Caco-2 (cell line): Measurements from ENCODE around the gene PIGR. TPM values are rescaled to one million over a fixed set of nuclear protein-coding genes. Genes with fewer than 3 reads are reported as not detected.

Experiments
- BruUV-seq: library from RNA; stranded (reverse); fragments of 400-500 nt; replicated peaks from 2 replicates; lab custom pipeline; 2021; lab: Mats Ljungman, UMichigan
- CTCF ChIA-PET: fragments of 300-600 bp; sonication (Branson Sonifier 250); formaldehyde crosslinking; loops from one replicate; lab custom pipeline; 2022; ENCODE audit warnings: antibody characterized with exemption; lab: Charles Lee
- POLR2A ChIA-PET: fragments of 300-600 bp; sonication (Branson Sonifier 250); formaldehyde crosslinking; loops from one replicate; lab custom pipeline; 2022; ENCODE audit warnings: antibody characterized with exemption; lab: Charles Lee
- DNase-seq, 2 experiments: peaks; one replicate each; pipeline versions ENCODE4 v3.0.0 to v3.0.0-alpha.2; 2020 to 2022
- H3K27me3 ChIP-seq: replicated peaks from 2 replicates; pipeline ENCODE4 v1.6.0; 2011; ENCODE audit warnings: low read length; ENCODE audit not compliant: control insufficient read depth, insufficient read depth
- H3K36me3 ChIP-seq: 2 replicates; pipeline ENCODE4 v1.5.1; 2011; ENCODE audit warnings: low read length; ENCODE audit not compliant: control insufficient read depth, insufficient read depth
- H3K4me1 ChIP-seq: fragments of 250-450 bp; sonication (Bioruptor Pico); 2 replicates; pipeline ENCODE4 v1.5.1; 2020; ENCODE audit warnings: mild to moderate bottlenecking
- H3K4me3 ChIP-seq: 2 replicates; pipeline ENCODE4 v1.5.1; 2011; ENCODE audit warnings: low read depth, mild to moderate bottlenecking, control low read depth, low read length
- H3K9me3 ChIP-seq: fragments of 250-450 bp; sonication (Bioruptor Pico); 2 replicates; pipeline ENCODE4 v1.5.1; 2020; ENCODE audit warnings: mild to moderate bottlenecking, moderate library complexity
- H3K27ac Mint-ChIP-seq: one replicate; pipeline ENCODE4 v1.8.0; 2022; ENCODE audit warnings: mixed read lengths; ENCODE audit not compliant: unreplicated experiment
- H3K27me3 Mint-ChIP-seq: one replicate; pipeline ENCODE4 v1.8.0; 2022; ENCODE audit warnings: mixed read lengths; ENCODE audit not compliant: insufficient read depth, unreplicated experiment
- H3K36me3 Mint-ChIP-seq: one replicate; pipeline ENCODE4 v1.8.0; 2022; ENCODE audit warnings: mild to moderate bottlenecking, mixed read lengths; ENCODE audit not compliant: insufficient read depth, unreplicated experiment
- H3K4me1 Mint-ChIP-seq: one replicate; pipeline ENCODE4 v1.8.0; 2022; ENCODE audit warnings: low read depth, mixed read lengths; ENCODE audit not compliant: unreplicated experiment
- H3K4me3 Mint-ChIP-seq: one replicate; pipeline ENCODE4 v1.8.0; 2022; ENCODE audit warnings: mild to moderate bottlenecking, moderate library complexity, mixed read lengths; ENCODE audit not compliant: unreplicated experiment
- H3K9me3 Mint-ChIP-seq: one replicate; pipeline ENCODE4 v1.8.0; 2022; ENCODE audit warnings: mixed read lengths; ENCODE audit not compliant: unreplicated experiment
- intact Hi-C: fragments of 100-400 bp; cut with micrococcal nuclease; formaldehyde crosslinking; loops from one replicate; pipeline ENCODE4 v1.10.0; 2022; ENCODE audit not compliant: unreplicated experiment
- total RNA-seq: library from RNA; stranded (reverse); gene quantifications from 2 replicates; pipeline ENCODE4 v1.2.3, GENCODE V29; 2022
- TF ChIP-seq, protein P1 (sequence below), 2 experiments: fragments of 200-600 bp in 1 of 2; IDR thresholded peaks; 1 replicate in 1 of 2; 2 replicates in 1 of 2; pipeline versions ENCODE4 v1.5.1 to v1.8.0; 2011 to 2022; ENCODE audit warnings: antibody characterized with exemption in 1 of 2, control low read depth in 1 of 2, inconsistent platforms in 1 of 2, low read depth in 1 of 2, low read length in 1 of 2, mild to moderate bottlenecking in 1 of 2, moderate library complexity in 1 of 2; ENCODE audit not compliant: insufficient read depth in 1 of 2, severe bottlenecking in 1 of 2, unreplicated experiment in 1 of 2

The PIGR gene
- total RNA-seq, 1 experiment from 2014 or later, result not detected

GRCh38 chr1:206923009-206923960 lies 23.0 kb downstream of the PIGR start:
- POLR2A ChIA-PET, result no interaction called here
- Histone ChIP-seq H3K27me3 (no peaks in the 10 kb centered on the region), H3K36me3 (no peaks in the 10 kb centered on the region), H3K9me3 (no peaks in the 10 kb centered on the region), H3K4me3 (no peak overlapping the region), H3K4me1 (peaks cover 11% of the 10 kb centered on the region)
- CTCF ChIA-PET, result no interaction called here
- no peaks in the 10 kb centered on the region for H3K9me3 Mint-ChIP-seq
- no peak overlapping the region for H3K4me3 Mint-ChIP-seq
- no peak for DNase-seq
- no peak overlapping the region for H3K27ac Mint-ChIP-seq
- H3K4me1 Mint-ChIP-seq, result no peaks in the 10 kb centered on the region
- intact Hi-C loops, result no loop called here
- H3K27me3 Mint-ChIP-seq, result no peaks in the 10 kb centered on the region
- no peaks in the 10 kb centered on the region for H3K36me3 Mint-ChIP-seq
- no TSS peak for BruUV-seq
- TF ChIP-seq, protein P1, sequence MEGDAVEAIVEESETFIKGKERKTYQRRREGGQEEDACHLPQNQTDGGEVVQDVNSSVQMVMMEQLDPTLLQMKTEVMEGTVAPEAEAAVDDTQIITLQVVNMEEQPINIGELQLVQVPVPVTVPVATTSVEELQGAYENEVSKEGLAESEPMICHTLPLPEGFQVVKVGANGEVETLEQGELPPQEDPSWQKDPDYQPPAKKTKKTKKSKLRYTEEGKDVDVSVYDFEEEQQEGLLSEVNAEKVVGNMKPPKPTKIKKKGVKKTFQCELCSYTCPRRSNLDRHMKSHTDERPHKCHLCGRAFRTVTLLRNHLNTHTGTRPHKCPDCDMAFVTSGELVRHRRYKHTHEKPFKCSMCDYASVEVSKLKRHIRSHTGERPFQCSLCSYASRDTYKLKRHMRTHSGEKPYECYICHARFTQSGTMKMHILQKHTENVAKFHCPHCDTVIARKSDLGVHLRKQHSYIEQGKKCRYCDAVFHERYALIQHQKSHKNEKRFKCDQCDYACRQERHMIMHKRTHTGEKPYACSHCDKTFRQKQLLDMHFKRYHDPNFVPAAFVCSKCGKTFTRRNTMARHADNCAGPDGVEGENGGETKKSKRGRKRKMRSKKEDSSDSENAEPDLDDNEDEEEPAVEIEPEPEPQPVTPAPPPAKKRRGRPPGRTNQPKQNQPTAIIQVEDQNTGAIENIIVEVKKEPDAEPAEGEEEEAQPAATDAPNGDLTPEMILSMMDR (IDR thresholded peaks at IDR 0.05; ENCODE audit: insufficient read depth in 1 of 2, low read depth in 1 of 2, low read length in 1 of 2, severe bottlenecking in 1 of 2, unreplicated experiment in 1 of 2), result no peak

GRCh38 chr1:206922524-206922923 lies 23.7 kb downstream of the PIGR start:
- intact Hi-C loops, result no loop called here
- no peak overlapping the region for H3K4me3 Mint-ChIP-seq
- Histone ChIP-seq H3K4me3 (no peak overlapping the region), H3K36me3 (no peaks in the 10 kb centered on the region), H3K27me3 (no peaks in the 10 kb centered on the region), H3K9me3 (no peaks in the 10 kb centered on the region), H3K4me1 (peaks cover 6% of the 10 kb centered on the region)
- no peak overlapping the region for H3K27ac Mint-ChIP-seq
- H3K27me3 Mint-ChIP-seq, result no peaks in the 10 kb centered on the region
- H3K9me3 Mint-ChIP-seq, result no peaks in the 10 kb centered on the region
- H3K36me3 Mint-ChIP-seq, result no peaks in the 10 kb centered on the region
- ChIA-PET POLR2A (no interaction called here), CTCF (no interaction called here)
- no peak for DNase-seq
- H3K4me1 Mint-ChIP-seq, result no peaks in the 10 kb centered on the region
- TF ChIP-seq, protein P1 (IDR thresholded peaks at IDR 0.05; ENCODE audit: insufficient read depth in 1 of 2, low read depth in 1 of 2, low read length in 1 of 2, severe bottlenecking in 1 of 2, unreplicated experiment in 1 of 2), result no peak
- BruUV-seq, result no TSS peak

- Mint-ChIP-seq H3K27ac (no peak within 1 kb of the TSS), H3K36me3 (no peaks in the 10 kb centered on the region), H3K4me3 (no peak within 1 kb of the TSS), H3K9me3 (no peaks in the 10 kb centered on the region), H3K4me1 (no peaks in the 10 kb centered on the region), H3K27me3 (peaks cover under 1% of the 10 kb centered on the region)
- TF ChIP-seq, protein P1 (IDR thresholded peaks at IDR 0.05; ENCODE audit: insufficient read depth in 1 of 2, low read depth in 1 of 2, low read length in 1 of 2, severe bottlenecking in 1 of 2, unreplicated experiment in 1 of 2), result no peak
- ChIA-PET POLR2A (no interaction called here), CTCF (no interaction called here)
- H3K36me3 ChIP-seq, result no peaks in the 10 kb centered on the region
- no peaks in the 10 kb centered on the region for H3K4me1 ChIP-seq
- intact Hi-C loops, result no loop called here
- no TSS peak for BruUV-seq
- H3K4me3 ChIP-seq, result no peak within 1 kb of the TSS
- no peaks in the 10 kb centered on the region for H3K27me3 ChIP-seq
- H3K9me3 ChIP-seq, result no peaks in the 10 kb centered on the region
- DNase-seq, result no peak
Measured at GRCh38 chr1:206921772-206922265, 24.4 kb downstream of the PIGR start, which contains the start of gene FCMR. Gene FCMR, minus strand, starts transcription at chr1:206921941. Its CDS starts 87 bp downstream, at chr1:206921854.
